CD4-positive, alpha-beta memory T cell (primary cell): ENCODE data around the gene LMTK2. TPM values are rescaled to one million over a fixed set of nuclear protein-coding genes. Genes with fewer than 3 reads are reported as not detected.

ENCODE experiments used
- CTCF ChIA-PET: fragments of 350-600 bp; sonication (Branson Sonifier 250); formaldehyde crosslinking; loops from one replicate; lab custom pipeline; 2021; ENCODE audit warnings: inconsistent platforms; ENCODE audit not compliant: partially characterized antibody; lab: Charles Lee
- POLR2A ChIA-PET: fragments of 350-600 bp; sonication (Branson Sonifier 250); formaldehyde crosslinking; loops from one replicate; lab custom pipeline; 2021; ENCODE audit not compliant: partially characterized antibody; lab: Charles Lee
- DNase-seq, 5 donors: peaks; one replicate each; pipeline versions ENCODE4 v3.0.0 to v3.0.0-alpha.2; 2020 to 2022; ENCODE audit warnings: mixed read lengths in 1 of 5
- H3K27ac ChIP-seq: one replicate; pipeline ENCODE4 v1.7.0; 2013; ENCODE audit warnings: low read depth, low read length
- H3K27me3 ChIP-seq: 2 replicates; pipeline ENCODE4 v1.7.0; 2013; ENCODE audit warnings: mild to moderate bottlenecking, low read length, moderate library complexity; ENCODE audit not compliant: insufficient read depth
- H3K36me3 ChIP-seq: 2 replicates; pipeline ENCODE4 v1.7.0; 2013; ENCODE audit warnings: mild to moderate bottlenecking, low read length, moderate library complexity; ENCODE audit not compliant: insufficient read depth
- H3K4me1 ChIP-seq: 2 replicates; pipeline ENCODE4 v1.7.0; 2013; ENCODE audit warnings: mild to moderate bottlenecking, low read length, moderate library complexity; ENCODE audit not compliant: insufficient read depth
- H3K4me3 ChIP-seq, 2 donors: one replicate each; pipeline ENCODE4 v1.7.0; 2013; ENCODE audit warnings: low read length in 2 of 2, mild to moderate bottlenecking in 1 of 2
- H3K9me3 ChIP-seq, 2 donors: one replicate each; pipeline ENCODE4 v1.7.0; 2013; ENCODE audit warnings: low read length in 2 of 2, control low read depth in 1 of 2; ENCODE audit not compliant: control insufficient read depth in 1 of 2
- H3K27ac Mint-ChIP-seq, 7 donors: one replicate each; pipeline ENCODE4 v1.8.0; 2020 to 2021; ENCODE audit warnings: mixed read lengths in 7 of 7, mild to moderate bottlenecking in 6 of 7, inconsistent platforms in 3 of 7, moderate library complexity in 3 of 7
- H3K27me3 Mint-ChIP-seq, 2 donors: one replicate each; pipeline ENCODE4 v1.8.0; 2020 to 2021; ENCODE audit warnings: mixed read lengths in 2 of 2
- H3K36me3 Mint-ChIP-seq, 2 donors: one replicate each; pipeline ENCODE4 v1.8.0; 2020 to 2021; ENCODE audit warnings: mixed read lengths in 2 of 2, inconsistent platforms in 1 of 2, mild to moderate bottlenecking in 1 of 2
- H3K4me1 Mint-ChIP-seq, 4 donors: one replicate each; pipeline ENCODE4 v1.8.0; 2020 to 2021; ENCODE audit warnings: mixed read lengths in 4 of 4, mild to moderate bottlenecking in 1 of 4
- H3K4me3 Mint-ChIP-seq, 8 donors: one replicate each; pipeline ENCODE4 v1.8.0; 2020 to 2021; ENCODE audit warnings: mixed read lengths in 8 of 8, mild to moderate bottlenecking in 7 of 8, moderate library complexity in 6 of 8, inconsistent platforms in 3 of 8
- H3K9me3 Mint-ChIP-seq, 8 donors: one replicate each; pipeline ENCODE4 v1.8.0; 2020 to 2021; ENCODE audit warnings: mixed read lengths in 8 of 8, mild to moderate bottlenecking in 5 of 8, inconsistent platforms in 3 of 8, moderate library complexity in 1 of 8
- intact Hi-C: fragments of 100-400 bp; cut with micrococcal nuclease; formaldehyde crosslinking; loops from one replicate; pipeline ENCODE4 v1.15.1; 2023
- polyA plus RNA-seq, 2 donors: library from polyadenylated mRNA; unstranded; fragments of 300-500 nt; fragmentation: Illumina TruSeq; gene quantifications; one replicate each; pipeline ENCODE4 v1.2.3, GENCODE V29; 2021
- total RNA-seq, 2 experiments: library from RNA; stranded (reverse); gene quantifications; one replicate each; pipeline ENCODE4 v1.2.3, GENCODE V29; 2021

The LMTK2 gene
- total and polyA plus RNA-seq, 4 experiments from 2014 or later: 0.76 to 26.6 (median 13.7) TPM

- no peak for DNase-seq
- Mint-ChIP-seq H3K36me3 (peaks cover 4 to 9% of the 10 kb centered on the region in 2 donors), H3K9me3 (peaks cover 0 to 42% (median 32%) of the 10 kb centered on the region in 8 donors), H3K27ac (no peak overlapping the region), H3K4me3 (no peak overlapping the region), H3K27me3 (peaks cover 7 to 9% of the 10 kb centered on the region in 2 donors), H3K4me1 (peaks cover 4 to 11% (median 6%) of the 10 kb centered on the region in 4 donors)
- Histone ChIP-seq H3K4me3 (no peak overlapping the region), H3K9me3 (peaks cover 0 to 5% of the 10 kb centered on the region in 2 donors), H3K36me3 (no peaks in the 10 kb centered on the region), H3K27ac (no peak overlapping the region), H3K4me1 (no peaks in the 10 kb centered on the region), H3K27me3 (no peaks in the 10 kb centered on the region)
- intact Hi-C loops: no loop called here
- ChIA-PET CTCF (interaction anchor here (0.8 to 1.8 kb wide), 3 partner anchors 9 to 148 kb away, joined by 3 to 9 read pairs (median 3); no protein-coding TSS in a partner anchor), POLR2A (no interaction called here)
Observed at GRCh38 chr7:98102170-98102569, 4.5 kb upstream of the LMTK2 start.

GRCh38 chr7:98105942-98106544, 619 bp upstream of the LMTK2 start:
- Histone ChIP-seq H3K4me3 (no peak overlapping the region), H3K27ac (no peak overlapping the region), H3K4me1 (peaks cover 36% of the 10 kb centered on the region), H3K27me3 (no peaks in the 10 kb centered on the region), H3K36me3 (no peaks in the 10 kb centered on the region), H3K9me3 (peaks cover 0 to 5% of the 10 kb centered on the region in 2 donors)
- H3K4me1 Mint-ChIP-seq: peaks cover 16 to 42% (median 33%) of the 10 kb centered on the region in 4 donors
- intact Hi-C loops: loop anchor here (1.0 to 5.0 kb wide), 6 partner anchors 62 to 295 kb away; partner anchors contain the start of genes ASNS and BAIAP2L1
- POLR2A ChIA-PET: interaction anchor here (0.8 kb wide), 1 partner anchor 144 kb away, joined by 3 read pairs; no protein-coding TSS in a partner anchor
- H3K36me3 Mint-ChIP-seq: peaks cover 3 to 4% of the 10 kb centered on the region in 2 donors
- H3K27ac Mint-ChIP-seq: peak overlapping the region in 6 of 7 donors; percentile 66 to 93 (median 75)
- H3K9me3 Mint-ChIP-seq: peaks cover 0 to 10% (median 6%) of the 10 kb centered on the region in 8 donors
- no peak for DNase-seq
- H3K4me3 Mint-ChIP-seq: peak overlapping the region; percentile 86 to 99 (median 94)
- peaks cover 5 to 9% of the 10 kb centered on the region in 2 donors for H3K27me3 Mint-ChIP-seq
- CTCF ChIA-PET: interaction anchor here (0.7 to 3.9 kb wide), 21 partner anchors 9 to 135 kb away, joined by 3 to 102 read pairs (median 4); no protein-coding TSS in a partner anchor

DNA sequence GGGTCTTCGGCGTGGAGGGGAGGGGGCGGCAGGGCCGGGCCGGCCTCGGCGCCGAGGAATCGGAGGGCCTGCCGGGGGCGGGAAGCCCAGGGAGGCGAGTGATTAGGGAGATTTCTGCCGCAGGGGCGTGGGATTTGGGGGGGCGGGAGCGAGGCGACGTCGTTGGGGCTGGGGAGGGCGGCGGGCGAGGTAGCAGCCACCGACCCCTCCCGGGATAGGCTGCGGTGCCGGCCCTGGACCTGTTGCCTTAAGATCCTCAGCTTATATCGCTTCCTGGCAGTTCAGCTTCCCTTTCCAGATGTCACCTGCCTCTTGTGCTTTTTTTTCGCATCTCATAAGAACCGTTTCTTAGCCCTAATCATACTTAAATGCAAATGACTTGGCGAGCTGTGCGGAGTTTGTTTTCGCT, 655 bp downstream of the LMTK2 start:
- Histone ChIP-seq H3K4me1 (peaks cover 45% of the 10 kb centered on the region), H3K27me3 (no peaks in the 10 kb centered on the region), H3K27ac (peak overlapping the region; percentile 80), H3K9me3 (no peaks in the 10 kb centered on the region), H3K36me3 (no peaks in the 10 kb centered on the region), H3K4me3 (peak overlapping the region; percentile 60 to 84)
- Mint-ChIP-seq H3K4me1 (peaks cover 23 to 55% (median 43%) of the 10 kb centered on the region in 4 donors), H3K9me3 (peaks cover 0 to 3% (median 0%) of the 10 kb centered on the region in 8 donors), H3K4me3 (peak overlapping the region; percentile 86 to 99 (median 92)), H3K27me3 (peaks cover 0 to 5% of the 10 kb centered on the region in 2 donors), H3K36me3 (peaks cover 0 to 4% of the 10 kb centered on the region in 2 donors), H3K27ac (peak overlapping the region; percentile 78 to 92 (median 89))
- intact Hi-C loops: loop anchor here (2.0 to 5.0 kb wide), 4 partner anchors 135 to 293 kb away; partner anchors contain the start of genes ASNS and BAIAP2L1
- POLR2A ChIA-PET: interaction anchor here (1.2 kb wide), 1 partner anchor 175 kb away, joined by 3 read pairs; the partner anchor contains the start of gene BRI3
- DNase-seq: peak in 1 of 5 donors; percentile 43
- CTCF ChIA-PET: interaction anchor here (1.0 to 2.1 kb wide), 3 partner anchors 10 to 61 kb away, joined by 3 to 9 read pairs (median 6); no protein-coding TSS in a partner anchor

GRCh38 chr7:98110249-98111022, 3.8 kb downstream of the LMTK2 start:
- peaks cover 12 to 14% of the 10 kb centered on the region in 2 donors for H3K36me3 Mint-ChIP-seq
- DNase-seq: no peak
- H3K9me3 Mint-ChIP-seq: no peaks in the 10 kb centered on the region
- no peaks in the 10 kb centered on the region for H3K9me3 ChIP-seq
- peaks cover 61% of the 10 kb centered on the region for H3K4me1 ChIP-seq
- ChIA-PET CTCF (interaction anchor here (0.6 to 3.9 kb wide), 5 partner anchors 8 to 664 kb away, joined by 3 to 38 read pairs (median 3); no protein-coding TSS in a partner anchor), POLR2A (interaction anchor here (1.0 kb wide), 1 partner anchor 25 kb away, joined by 4 read pairs; no protein-coding TSS in a partner anchor)
- intact Hi-C loops: no loop called here
- no peaks in the 10 kb centered on the region for H3K27me3 Mint-ChIP-seq
- peak overlapping the region in 1 of 8 donors; percentile 31 for H3K4me3 Mint-ChIP-seq
- peaks cover 42 to 81% (median 67%) of the 10 kb centered on the region in 4 donors for H3K4me1 Mint-ChIP-seq
- no peaks in the 10 kb centered on the region for H3K27me3 ChIP-seq
- H3K4me3 ChIP-seq: no peak overlapping the region
- H3K27ac Mint-ChIP-seq: no peak overlapping the region
- H3K27ac ChIP-seq: no peak overlapping the region
- no peaks in the 10 kb centered on the region for H3K36me3 ChIP-seq

GRCh38 chr7:98112077-98112476, 5.4 kb downstream of the LMTK2 start:
- ChIA-PET CTCF (interaction anchor here (1.5 to 3.9 kb wide), 3 partner anchors 57 to 288 kb away, joined by 3 to 38 read pairs (median 5); partner anchors contain the start of gene BAIAP2L1), POLR2A (no interaction called here)
- peak overlapping the region in 1 of 8 donors; percentile 29 for H3K4me3 Mint-ChIP-seq
- Histone ChIP-seq H3K9me3 (no peaks in the 10 kb centered on the region), H3K4me3 (no peak overlapping the region), H3K27ac (no peak overlapping the region), H3K27me3 (no peaks in the 10 kb centered on the region), H3K4me1 (peaks cover 61% of the 10 kb centered on the region), H3K36me3 (no peaks in the 10 kb centered on the region)
- no peaks in the 10 kb centered on the region for H3K27me3 Mint-ChIP-seq
- intact Hi-C loops: no loop called here
- H3K36me3 Mint-ChIP-seq: peaks cover 10 to 13% of the 10 kb centered on the region in 2 donors
- H3K4me1 Mint-ChIP-seq: peaks cover 41 to 85% (median 63%) of the 10 kb centered on the region in 4 donors
- H3K27ac Mint-ChIP-seq: no peak overlapping the region
- no peaks in the 10 kb centered on the region for H3K9me3 Mint-ChIP-seq
- no peak for DNase-seq

DNA sequence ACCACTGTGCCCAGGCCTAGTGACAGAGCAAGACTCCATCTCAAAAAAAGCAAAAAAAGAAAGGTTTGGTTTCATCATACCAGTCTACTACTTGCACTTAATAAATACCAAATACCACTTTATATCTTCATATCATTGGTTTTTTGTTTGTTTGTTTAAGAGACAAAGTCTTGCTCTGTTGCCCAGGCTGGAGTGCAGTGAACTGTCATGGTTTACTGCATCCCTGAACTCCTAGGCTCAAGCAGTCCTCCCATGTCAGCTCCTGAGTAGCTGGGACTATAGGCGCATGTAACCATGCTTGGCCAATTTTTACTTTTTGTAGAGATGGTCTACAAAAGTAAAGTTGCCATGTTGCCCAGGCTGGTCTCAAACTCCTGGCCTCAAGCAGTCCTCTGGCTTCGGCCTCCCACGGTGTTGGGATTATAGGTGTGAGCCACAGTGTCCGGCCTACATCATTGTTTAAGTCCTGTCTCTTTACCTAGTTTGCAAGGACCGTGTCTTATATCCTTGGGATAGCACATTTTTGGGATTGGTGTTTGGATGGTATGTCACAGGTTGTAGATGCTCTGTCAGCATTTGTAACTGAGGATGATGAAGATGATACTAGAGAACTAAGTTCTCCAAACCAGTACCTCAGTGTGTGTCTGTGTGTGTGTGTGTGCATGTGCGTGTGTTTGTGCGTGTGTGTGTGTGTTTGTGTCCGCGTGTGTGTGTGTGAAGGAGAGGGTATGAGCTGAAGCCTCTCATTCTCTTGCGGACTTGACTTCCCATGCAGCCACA, 9.3 kb downstream of the LMTK2 start:
- no peaks in the 10 kb centered on the region for H3K9me3 ChIP-seq
- no peaks in the 10 kb centered on the region for H3K9me3 Mint-ChIP-seq
- CTCF ChIA-PET: interaction anchor here (4.9 kb wide), 1 partner anchor 10 kb away, joined by 21 read pairs; the partner anchor contains the start of gene LMTK2
- no peak overlapping the region for H3K4me3 ChIP-seq
- no peaks in the 10 kb centered on the region for H3K27me3 Mint-ChIP-seq
- no peak for DNase-seq
- peaks cover 25% of the 10 kb centered on the region for H3K4me1 ChIP-seq
- H3K36me3 ChIP-seq: no peaks in the 10 kb centered on the region
- H3K27ac Mint-ChIP-seq: no peak overlapping the region
- no peak overlapping the region for H3K4me3 Mint-ChIP-seq
- no peak overlapping the region for H3K27ac ChIP-seq
- peaks cover 35 to 59% (median 44%) of the 10 kb centered on the region in 4 donors for H3K4me1 Mint-ChIP-seq
- POLR2A ChIA-PET: no interaction called here
- H3K36me3 Mint-ChIP-seq: peaks cover 18 to 22% of the 10 kb centered on the region in 2 donors
- H3K27me3 ChIP-seq: no peaks in the 10 kb centered on the region
- intact Hi-C loops: no loop called here
